GM19239 (cell line): ENCODE results near the gene NEK1.
A peak's percentile ranks its signal among the peaks of the same experiment; 100 is the strongest.
"Not testable (repeated sequence)": the region's sequence is repeated elsewhere in the genome, so short reads cannot be mapped to it uniquely, and the experiment has no call there.

ENCODE experiments used
- DNase-seq: peaks from one replicate; pipeline ENCODE4 v3.0.0; 2011; ENCODE audit warnings: low spot score; ENCODE audit not compliant: insufficient read length
- FAIRE-seq: peaks from 2 replicates; lab custom pipeline; 2011; peaks lifted over from hg19 to GRCh38; lab: Jason Lieb, UNC

Gene NEK1

DNA sequence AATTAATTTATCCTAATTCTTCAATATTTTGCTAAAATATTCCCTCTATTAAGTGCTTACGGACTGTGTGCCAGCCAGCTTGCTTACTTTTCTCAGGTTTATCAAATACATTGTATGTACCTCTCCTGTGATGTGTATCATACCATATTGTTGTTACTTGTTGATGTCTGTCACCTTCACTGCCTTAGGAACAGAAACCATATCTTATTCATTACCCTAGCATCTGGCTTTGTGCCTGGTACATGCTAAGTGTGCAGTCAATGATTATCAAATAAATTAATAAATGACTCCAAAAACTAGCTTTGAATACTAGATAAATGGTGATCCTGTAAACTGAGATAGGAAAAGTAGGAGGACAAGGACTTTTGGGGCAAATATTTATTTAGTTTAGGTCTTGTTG is 14.9 kb upstream of the NEK1 start:
- DNase-seq, result no peak
- peak; percentile 8 for FAIRE-seq

DNA sequence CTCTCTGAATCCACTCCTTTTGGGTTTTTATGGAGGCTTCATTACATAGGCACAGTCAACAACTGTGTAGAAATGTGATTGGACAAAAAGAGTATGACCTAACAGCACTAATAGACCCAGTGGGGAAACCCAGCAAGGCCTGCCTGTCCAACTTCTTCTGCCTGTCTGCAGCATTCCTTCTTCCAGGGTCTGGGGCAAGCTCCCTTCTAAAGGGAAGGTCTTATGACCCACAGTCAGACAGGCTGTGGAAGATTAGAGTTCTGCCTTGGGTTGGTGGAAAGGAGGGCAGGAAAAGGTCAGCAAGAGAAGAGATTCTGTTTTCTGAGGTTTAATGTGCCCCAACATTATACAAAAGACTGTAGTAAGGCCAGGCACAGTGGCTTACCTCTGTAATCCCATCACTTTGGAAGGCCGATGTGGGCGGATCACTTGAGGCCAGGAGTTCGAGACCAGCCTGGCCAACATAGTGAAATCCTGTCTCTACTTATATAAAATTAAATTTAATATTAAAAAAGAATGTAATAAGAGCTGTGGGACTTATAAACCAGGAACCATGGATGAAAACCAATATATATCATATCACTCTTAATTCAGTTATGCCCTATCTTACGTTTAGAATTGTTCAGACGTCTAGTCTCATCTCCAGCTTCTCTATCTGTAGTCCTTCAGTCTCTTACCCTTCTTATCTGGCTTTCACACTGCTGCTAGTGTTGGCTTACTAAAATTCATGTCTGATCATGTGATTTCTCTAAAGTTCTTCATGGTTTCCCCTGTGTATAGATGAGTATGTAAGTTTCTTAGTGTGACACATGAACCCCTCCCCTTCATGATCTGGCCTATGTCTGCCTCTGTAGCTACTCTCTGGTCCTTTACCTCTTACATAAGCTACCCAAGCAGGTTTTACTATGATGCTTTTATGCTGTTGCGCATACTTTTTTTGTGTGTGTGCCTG is 14.2 kb upstream of the NEK1 start:
- DNase-seq (no peak), FAIRE-seq (no peak)

DNA sequence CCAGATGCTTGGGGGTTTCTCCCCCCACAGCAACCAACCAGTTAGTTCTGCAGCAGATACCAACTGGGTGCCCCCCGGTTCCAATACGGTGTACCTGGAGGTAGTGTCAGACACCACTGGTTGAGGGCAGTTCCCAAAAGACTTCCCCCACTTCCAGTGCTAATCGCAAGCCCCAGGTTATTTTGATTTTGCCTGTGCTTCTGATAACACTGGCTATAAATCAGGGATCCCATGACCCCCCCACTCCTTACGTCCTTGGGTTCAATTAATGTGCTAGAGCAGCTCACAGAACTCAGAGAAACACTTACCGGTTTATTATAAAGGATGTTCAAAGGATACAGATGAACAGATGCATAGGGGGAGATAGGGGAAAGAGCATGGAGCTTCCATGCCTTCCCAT is 13.5 kb upstream of the NEK1 start:
- DNase-seq, result no peak
- FAIRE-seq, result no peak

DNA sequence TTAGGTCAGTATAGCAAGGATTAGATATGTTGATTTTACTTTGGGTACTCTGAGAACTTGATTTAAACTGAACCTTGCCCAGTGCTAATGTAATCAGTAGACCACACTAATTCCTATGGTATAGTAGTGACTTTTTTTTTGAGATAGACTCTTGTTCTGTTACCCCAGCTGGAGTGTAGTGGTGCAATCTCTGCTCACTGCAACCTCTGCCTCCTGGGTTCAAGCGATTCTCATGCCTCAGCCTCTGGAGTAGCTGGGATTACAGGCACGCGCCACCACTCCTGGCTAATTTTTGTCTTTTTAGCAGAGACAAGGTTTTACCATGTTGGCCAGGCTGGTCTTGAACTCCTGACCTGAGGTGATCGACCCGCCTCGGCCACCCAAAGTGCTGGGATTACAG is 11.6 kb upstream of the NEK1 start:
- FAIRE-seq, DNase-seq: not testable (repeated sequence)

DNA sequence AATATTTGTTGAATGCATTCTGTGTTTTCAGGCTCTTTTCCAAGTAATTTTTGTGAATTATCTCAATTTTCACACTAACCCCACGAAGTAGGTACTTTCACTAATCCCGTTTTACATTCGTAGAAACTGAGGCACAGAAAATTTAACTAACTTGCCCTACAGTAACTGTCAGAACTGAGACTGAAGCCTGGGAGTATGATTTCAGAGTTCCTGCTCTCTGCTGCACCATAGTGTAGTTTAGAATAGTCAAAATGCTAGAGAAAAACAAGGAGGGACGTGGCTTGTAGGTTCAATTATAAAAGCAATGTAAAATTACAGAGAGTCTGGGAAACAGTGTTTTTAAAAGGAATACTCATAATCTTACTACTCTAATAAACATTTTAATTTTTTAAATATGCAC is 10.2 kb upstream of the NEK1 start:
- FAIRE-seq (no peak), DNase-seq (no peak)

DNA sequence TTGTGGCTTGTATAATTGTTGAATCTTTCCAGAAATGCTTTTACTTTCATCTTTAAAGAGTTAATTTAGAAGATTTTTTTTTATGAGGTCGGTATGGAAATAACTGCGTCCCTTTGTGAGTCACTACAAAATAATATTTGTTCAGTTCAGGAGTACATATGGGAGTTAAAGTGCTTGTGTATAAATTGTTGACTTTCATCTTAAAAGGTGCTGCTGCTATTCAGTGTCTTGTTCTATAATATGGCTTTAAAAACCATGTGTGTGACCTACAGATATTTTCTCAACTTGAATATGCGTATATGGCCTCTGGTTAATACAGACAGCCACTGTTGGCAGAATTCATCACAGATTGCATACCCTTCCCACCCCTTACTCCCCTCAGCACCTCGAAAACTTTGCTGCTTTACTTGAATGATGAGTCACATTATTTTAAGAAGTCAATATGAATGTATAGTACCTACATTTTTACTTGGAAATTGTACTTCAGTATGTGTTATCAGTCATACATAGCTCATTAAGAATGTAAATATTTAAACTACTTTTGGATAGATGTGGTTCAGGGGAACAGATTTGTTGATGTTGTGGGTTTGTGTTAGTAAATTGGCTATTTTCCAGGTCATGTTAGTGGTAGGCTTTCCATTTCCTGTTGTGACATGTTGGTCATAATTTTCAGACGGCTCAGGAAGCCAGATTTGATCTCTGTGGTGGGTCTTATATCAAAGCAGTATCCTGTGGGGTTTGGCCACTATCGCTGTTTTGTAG is 9.5 kb upstream of the NEK1 start:
- no peak for DNase-seq
- peak; percentile 68 for FAIRE-seq

DNA sequence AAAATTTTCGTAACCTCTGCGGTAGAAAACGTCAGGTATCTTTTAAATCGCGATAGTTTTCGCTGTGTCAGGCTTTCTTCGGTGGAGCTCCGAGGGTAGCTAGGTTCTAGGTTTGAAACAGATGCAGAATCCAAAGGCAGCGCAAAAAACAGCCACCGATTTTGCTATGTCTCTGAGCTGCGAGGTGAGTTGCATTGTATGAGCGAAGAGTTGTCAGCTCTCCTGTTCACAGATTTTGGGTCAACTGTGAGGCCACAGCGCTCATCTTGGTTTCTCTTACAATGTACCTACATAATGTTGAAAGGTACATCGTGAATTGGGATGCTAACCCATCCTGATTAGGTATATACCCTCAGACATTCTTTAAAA is 8.5 kb upstream of the NEK1 start:
- DNase-seq, result no peak
- peak; percentile 82 for FAIRE-seq

DNA sequence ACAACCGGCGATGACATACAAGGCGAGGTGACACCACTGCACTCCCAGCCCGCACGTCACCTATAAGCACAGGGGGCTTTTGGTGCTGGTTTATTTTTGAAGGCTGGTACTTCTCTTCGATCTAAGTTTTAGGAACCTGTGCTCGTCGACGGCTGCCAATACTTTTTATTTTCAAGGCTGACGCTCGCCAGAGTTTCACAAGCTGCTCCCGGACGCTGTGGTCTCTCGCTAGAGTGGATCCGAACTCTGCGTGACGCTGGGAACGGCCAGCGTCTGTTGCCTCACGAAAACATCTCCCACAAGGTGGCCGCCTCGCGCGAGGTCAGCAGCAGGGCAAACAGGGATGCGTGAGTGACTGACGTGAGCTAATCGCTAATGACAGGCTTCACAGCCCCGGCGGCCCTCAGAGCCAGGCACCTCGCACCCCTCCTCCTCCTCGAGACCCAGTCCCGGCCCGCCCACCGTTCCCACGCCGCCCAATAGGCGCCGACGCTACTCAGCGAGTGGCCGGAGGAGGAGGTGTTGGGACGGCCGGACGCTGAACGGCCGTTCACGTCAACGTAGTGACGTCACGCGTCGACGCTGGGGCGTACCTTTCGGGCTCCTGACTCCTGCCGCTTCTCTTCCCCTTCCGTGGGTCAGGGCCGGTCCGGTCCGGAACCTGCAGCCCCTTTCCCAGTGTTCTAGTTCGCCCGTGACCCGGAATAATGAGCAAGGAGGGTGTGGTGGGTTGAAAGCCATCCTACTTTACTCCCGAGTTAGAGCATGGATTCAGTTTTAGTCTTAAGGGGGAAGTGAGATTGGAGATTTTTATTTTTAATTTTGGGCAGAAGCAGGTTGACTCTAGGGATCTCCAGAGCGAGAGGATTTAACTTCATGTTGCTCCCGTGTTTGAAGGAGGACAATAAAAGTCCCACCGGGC is 7.8 kb upstream of the NEK1 start, which contains the start of gene CLCN3:
Gene CLCN3 (plus strand): TSS at position 621 of the 922 bp plus-strand sequence. CDS start 15,351 bp downstream, outside the sequence.
- FAIRE-seq (peak; percentile 95), DNase-seq (peak; percentile 70)

DNA sequence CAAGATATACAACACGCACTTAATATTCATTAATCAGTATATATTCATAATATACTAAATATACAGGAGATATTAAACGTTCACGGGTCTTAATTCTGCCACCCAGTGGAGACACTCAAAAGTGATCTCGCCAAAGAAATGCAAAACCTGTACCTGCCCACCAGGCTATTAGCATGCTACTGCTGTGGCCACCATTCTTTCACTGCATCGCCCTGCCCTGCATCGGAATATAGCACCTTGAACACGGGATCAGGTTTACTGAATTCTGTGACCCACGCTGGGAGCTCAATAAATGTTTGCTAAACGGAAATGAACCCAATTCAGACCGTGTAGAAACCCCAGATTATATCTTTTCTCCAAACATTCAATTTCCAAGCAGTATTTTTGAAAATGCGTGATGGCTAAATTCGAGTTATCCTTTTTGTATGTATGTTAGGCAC is 7.2 kb upstream of the NEK1 start:
- DNase-seq (no peak), FAIRE-seq (no peak)

DNA sequence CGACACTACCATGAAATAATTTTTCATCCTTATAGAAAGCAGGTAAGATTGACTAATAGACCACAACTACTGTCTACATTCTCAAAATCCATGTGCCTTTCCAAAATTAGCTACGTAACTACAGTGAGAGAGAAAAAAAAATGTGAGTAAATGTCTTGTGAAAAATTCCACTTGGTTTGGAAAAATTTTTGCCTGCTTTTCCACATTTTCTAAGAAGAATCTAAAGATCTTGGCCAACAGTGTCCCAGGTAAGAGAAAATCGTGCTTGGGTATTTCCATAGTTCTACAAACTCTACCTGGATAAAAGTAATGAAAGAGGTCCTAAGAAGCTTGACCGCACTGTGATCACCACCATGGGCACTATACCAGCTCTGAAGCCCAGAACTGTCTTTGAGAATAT is 6.6 kb upstream of the NEK1 start:
- DNase-seq (no peak), FAIRE-seq (no peak)

DNA sequence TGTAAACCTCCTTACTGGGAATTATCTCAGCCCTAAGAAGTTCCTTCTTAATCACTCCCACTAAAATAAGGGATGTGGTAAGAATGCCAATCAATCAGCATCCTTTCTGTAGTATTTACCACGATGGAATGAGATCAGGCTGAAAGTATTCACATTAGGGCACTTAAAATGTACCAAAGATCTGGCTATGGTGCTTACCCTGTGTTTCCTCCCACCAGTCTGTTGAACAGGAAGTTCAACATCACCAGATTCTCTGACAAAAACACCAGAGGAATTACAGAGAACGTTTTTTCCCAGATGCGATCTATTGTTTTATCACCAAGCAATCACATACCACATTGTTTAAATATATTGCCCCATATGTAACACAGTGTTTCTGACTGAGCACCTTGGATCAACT is 5.9 kb upstream of the NEK1 start:
- DNase-seq (no peak), FAIRE-seq (no peak)

DNA sequence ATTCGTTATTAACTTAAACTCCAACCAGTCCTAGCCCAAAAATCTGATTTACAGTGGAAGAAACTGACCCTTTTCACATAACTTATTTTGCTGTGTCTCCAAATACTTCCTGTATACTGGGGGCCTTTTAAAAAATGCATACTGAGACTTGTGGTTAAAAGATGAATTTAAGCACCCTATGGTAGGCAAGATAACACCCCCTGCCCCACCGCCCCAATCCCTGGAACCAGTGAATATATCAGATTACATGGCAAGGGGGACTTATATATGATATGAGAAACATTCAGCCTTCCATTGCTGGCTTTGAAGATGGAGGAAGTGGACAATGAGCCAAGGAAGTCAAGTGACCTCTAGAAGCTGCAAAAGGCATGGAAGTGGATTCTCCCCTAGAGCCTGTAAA is 4.9 kb upstream of the NEK1 start:
- DNase-seq, result no peak
- FAIRE-seq, result no peak

DNA sequence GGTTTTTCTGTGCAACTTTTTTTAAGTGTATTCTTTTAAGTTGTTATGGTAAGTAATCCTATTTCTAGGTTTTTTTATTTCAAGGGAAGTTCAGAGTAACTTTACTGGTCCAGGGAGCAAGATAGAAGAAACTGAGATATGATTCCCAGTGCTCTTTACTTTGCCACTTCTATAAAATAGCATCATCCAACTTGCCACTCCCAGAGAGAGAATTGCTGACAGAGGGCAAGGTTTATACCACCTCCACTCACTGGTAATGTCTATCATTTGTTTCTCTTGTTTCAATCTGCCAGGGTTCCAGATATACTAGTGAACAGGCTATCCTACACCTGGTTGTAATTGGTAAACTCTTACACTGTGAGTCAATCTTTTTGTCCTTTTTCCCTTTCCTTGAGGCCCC is 4.5 kb upstream of the NEK1 start:
- DNase-seq, result no peak
- no peak for FAIRE-seq

DNA sequence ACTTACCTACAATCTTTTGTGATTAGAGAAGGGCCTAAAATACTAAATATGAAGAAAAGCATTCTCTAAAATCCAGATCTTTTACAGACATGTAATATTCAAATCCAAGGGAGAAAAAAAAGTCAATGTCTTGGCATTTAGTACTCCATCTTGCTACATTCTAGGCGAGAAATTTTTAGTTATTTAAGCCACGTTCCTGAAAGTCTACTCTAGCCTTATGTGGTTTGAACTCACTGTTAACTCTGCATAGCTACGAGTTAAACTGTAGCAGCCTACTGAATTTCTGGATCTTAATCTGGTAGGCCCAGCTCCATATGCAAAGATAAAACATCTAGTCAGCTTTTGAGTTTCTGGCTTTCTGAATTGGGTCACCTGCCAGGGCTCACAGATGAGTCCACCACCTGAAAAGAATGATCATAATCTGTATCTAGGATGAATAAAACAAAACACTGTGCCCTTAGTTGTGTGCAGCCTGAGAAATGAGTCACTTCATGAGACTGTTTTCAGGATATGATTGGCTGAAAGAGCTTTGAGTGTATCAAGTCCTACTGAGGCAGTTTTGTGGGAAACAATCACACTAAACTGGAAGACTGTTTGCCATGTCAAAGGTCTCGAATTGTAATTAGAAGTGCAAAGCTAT is 3.2 kb upstream of the NEK1 start:
- FAIRE-seq (no peak), DNase-seq (no peak)

DNA sequence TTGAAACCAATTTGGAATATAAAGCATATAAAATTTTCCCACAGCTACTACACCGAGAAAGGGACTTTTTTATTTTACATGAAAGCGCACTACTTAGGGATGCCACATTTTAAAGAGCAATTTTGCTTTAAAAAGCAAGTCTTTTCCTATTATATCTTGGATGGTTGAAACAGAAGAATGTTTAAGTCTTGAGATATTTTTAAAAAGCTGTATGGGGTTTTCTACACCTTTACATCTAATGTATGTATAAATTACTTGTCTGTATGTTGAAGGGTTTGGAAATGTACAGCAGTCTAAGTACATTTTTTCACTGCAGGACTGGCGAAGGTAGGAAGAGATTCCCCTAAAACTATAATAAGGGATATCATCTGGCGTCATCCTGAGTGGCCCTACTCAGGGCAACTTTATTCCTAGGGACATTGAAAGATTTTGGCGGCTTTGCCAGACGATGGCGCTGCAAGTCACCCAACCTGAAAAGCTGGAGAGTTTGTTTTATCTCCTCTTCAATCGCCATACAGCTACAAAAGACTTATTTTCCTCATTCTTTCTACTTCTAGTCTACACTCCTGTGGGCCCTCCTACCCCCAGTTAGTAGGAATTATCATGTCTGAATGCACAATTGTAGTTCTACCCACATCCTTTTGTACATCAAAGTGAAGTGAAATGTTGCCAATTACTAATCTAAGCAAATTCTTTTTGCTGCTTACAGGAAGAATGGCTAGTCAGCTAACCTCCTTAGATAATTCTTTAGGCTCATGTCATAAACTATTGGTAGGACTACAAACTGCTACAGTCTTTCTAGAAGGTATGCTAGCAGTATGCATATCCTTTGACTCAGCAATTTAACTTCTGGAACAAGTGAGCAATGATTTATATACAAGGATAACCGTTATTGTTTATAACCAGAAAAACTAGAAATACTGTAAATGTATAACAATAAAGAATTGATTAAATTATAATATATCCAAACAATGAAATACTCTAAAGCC is 782 bp upstream of the NEK1 start:
- FAIRE-seq (peak; percentile 90), DNase-seq (no peak)

DNA sequence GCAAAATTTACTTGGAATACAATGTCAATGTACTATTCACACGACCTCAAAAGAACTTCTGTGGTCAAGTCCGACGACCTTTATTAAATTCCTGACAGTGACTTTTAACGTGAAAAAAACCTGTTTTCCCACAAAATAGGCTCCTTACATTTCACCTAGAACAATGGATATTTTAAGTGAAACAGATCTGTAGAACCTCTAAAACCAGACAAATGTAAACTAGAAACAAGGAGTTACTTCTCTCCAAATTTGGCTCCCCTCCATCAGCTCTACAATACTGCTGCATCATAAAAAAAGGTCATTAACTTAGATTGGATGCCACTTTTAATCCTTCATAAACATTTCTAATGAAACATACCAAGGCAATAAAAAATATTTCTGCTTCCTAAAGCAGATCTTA is 1.2 kb downstream of the NEK1 start:
- FAIRE-seq (peak; percentile 59), DNase-seq (no peak)

DNA sequence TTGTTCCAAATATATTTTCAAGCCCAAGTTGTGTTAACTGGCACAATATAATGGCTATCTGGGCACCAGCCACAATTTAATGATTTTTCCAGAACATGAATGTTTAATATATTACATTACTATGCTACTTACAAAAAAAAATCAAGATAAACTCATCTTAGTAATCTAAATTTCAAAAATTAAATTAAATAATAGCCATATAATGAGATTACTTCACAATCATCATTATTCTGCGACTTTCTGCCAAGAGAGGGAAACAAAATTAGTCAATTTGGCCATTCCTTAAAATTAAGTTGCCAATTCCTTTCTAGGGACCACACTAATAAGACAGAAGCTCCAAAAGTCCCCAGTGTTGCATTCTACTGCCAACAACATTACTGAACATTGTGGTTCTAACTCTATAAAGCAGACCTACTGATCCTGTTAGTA is 7.5 kb downstream of the NEK1 start:
- no peak for DNase-seq
- FAIRE-seq, result no peak

DNA sequence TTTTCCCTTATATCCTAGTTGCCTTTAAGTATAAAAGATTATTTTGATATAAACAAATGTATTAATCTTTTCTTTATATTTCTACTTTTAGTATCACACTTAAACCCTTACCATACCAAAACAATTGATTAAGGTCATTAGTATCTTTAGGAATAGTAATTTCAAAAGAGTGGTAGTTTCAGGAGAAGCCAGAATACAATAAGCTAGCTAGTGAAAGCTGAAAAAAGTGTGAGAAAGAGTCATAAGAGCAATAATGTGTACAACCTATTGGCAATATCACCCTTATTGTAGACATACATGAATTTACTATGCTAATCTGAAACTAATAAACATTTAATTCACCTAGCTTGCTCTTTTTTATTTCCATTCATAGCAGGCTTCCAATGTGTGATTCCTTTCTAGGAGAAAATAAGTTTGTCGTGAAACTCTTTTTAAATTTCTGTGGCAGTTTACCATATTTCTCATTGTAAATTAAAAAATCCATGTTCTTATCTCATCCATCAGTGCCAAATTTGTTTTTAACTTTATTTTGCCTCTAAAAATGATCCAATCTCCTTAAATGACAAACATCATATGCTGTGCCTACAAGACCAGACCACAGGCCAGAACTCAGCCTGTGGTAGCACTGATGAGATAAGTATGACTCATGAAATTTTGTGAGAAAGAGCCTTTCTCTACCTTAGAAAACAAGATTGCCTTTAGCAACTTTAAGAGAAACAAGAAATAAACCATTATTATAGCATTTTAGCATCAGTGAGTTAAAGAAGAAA is 8.1 kb downstream of the NEK1 start:
- DNase-seq (no peak), FAIRE-seq (peak; percentile 70)
